SW480 (cell line): ENCODE measurements around the gene MYOF.
"Not testable (repeated sequence)": the region's sequence is repeated elsewhere in the genome, so short reads cannot be mapped to it uniquely, and the experiment has no call there.

ENCODE experiments used
- DNase-seq: peaks from one replicate; pipeline ENCODE4 v3.0.0-alpha.2; 2016; ENCODE audit warnings: low spot score

MYOF gene

GRCh38 chr10:93454146-93454545 is 28.0 kb downstream of the MYOF start:
- DNase-seq, result no peak

- DNase-seq, result peak; percentile 40
These were observed 30.0 kb downstream of the MYOF start for GRCh38 chr10:93452143-93452542.

GRCh38 chr10:93451244-93451947 is 30.7 kb downstream of the MYOF start:
- DNase-seq, result no peak

- no peak for DNase-seq
These were observed 34.2 kb downstream of the MYOF start for GRCh38 chr10:93447970-93448369.

GRCh38 chr10:93447019-93447418 is 35.1 kb downstream of the MYOF start:
- DNase-seq, result no peak

- DNase-seq, result no peak
These were observed 36.0 kb downstream of the MYOF start for GRCh38 chr10:93445978-93446720.

- peak; percentile 92 for DNase-seq
These were observed 36.8 kb downstream of the MYOF start for GRCh38 chr10:93445097-93445960.

GRCh38 chr10:93443481-93443880 is 38.7 kb downstream of the MYOF start:
- DNase-seq, result no peak

- not testable (repeated sequence) for DNase-seq
These were observed 39.4 kb downstream of the MYOF start for GRCh38 chr10:93442721-93443120.

GRCh38 chr10:93440591-93441091 is 41.5 kb downstream of the MYOF start:
- no peak for DNase-seq

- peak; percentile 89 for DNase-seq
These were observed 43.4 kb downstream of the MYOF start for GRCh38 chr10:93438613-93439253.

GRCh38 chr10:93437946-93438612 is 44.1 kb downstream of the MYOF start:
- no peak for DNase-seq

- peak; percentile 93 for DNase-seq
These were observed 44.8 kb downstream of the MYOF start for GRCh38 chr10:93437086-93437945.

- DNase-seq, result peak; percentile 53
These were observed 45.5 kb downstream of the MYOF start for GRCh38 chr10:93436591-93437085.

GRCh38 chr10:93435621-93436397 is 46.3 kb downstream of the MYOF start:
- peak; percentile 89 for DNase-seq

GRCh38 chr10:93434991-93435491 is 47.1 kb downstream of the MYOF start:
- no peak for DNase-seq

GRCh38 chr10:93431361-93431760 is 50.8 kb downstream of the MYOF start:
- no peak for DNase-seq

GRCh38 chr10:93425861-93426260 is 56.3 kb downstream of the MYOF start:
- DNase-seq, result no peak

GRCh38 chr10:93422118-93422517 is 60.0 kb downstream of the MYOF start:
- DNase-seq, result no peak
